HEK293T (cell line): ENCODE data around the gene MINDY4.

ENCODE experiments used
- CTBP1 ChIP-seq: fragments of 450-650 bp; IDR thresholded peaks from 2 replicates; pipeline ENCODE4 v1.6.1; 2016; ENCODE audit warnings: borderline replicate concordance
- PKNOX1 ChIP-seq: fragments of 450-650 bp; IDR thresholded peaks from 2 replicates; pipeline ENCODE4 v1.6.1; 2016
- SP1 ChIP-seq: fragments of 450-650 bp; IDR thresholded peaks from 2 replicates; pipeline ENCODE4 v1.6.1; 2017
- ZNF384 ChIP-seq: fragments of 450-650 bp; IDR thresholded peaks from 2 replicates; pipeline ENCODE4 v1.6.1; 2016

- TF ChIP-seq CTBP1 (no peak), ZNF384 (no peak), SP1 (no peak), PKNOX1 (no peak)
These were observed 408 bp upstream of the MINDY4 start for GRCh38 chr7:30770845-30771173.
